HepG2 (cell line): ENCODE measurements around the gene HERPUD2. TPM values are rescaled to one million over a fixed set of nuclear protein-coding genes. Genes with fewer than 3 reads are reported as not detected.

Source experiments
- ADNP ChIP-seq: sonication (generic); formaldehyde crosslinking; IDR thresholded peaks from 2 replicates; pipeline ENCODE4 v1.4.0; 2020; ENCODE audit warnings: missing genetic modification reagents
- ARNT ChIP-seq: fragments of 450-650 bp; IDR thresholded peaks from 2 replicates; pipeline ENCODE4 v1.6.1; 2017
- CCDC6 ChIP-seq: sonication (generic); formaldehyde crosslinking; IDR thresholded peaks from 2 replicates; pipeline ENCODE4 v1.8.1; 2022; ENCODE audit warnings: mild to moderate bottlenecking, missing genetic modification reagents, moderate library complexity
- GPN1 ChIP-seq: sonication (generic); formaldehyde crosslinking; IDR thresholded peaks from 2 replicates; pipeline ENCODE4 v1.5.1; 2020; ENCODE audit warnings: missing genetic modification reagents, borderline replicate concordance
- HOXD1 ChIP-seq: sonication (generic); formaldehyde crosslinking; IDR thresholded peaks from 2 replicates; pipeline ENCODE4 v1.5.0; 2020; ENCODE audit warnings: missing genetic modification reagents
- KLF6 ChIP-seq: IDR thresholded peaks from 2 replicates; pipeline ENCODE4 v1.8.0; 2016; ENCODE audit warnings: missing biosample characterization, missing genetic modification reagents
- RARG ChIP-seq: sonication (generic); formaldehyde crosslinking; IDR thresholded peaks from 2 replicates; pipeline ENCODE4 v1.4.0; 2020; ENCODE audit warnings: low read depth, mild to moderate bottlenecking, missing genetic modification reagents
- STAG1 ChIP-seq: sonication (generic); formaldehyde crosslinking; IDR thresholded peaks from 2 replicates; pipeline ENCODE4 v1.4.0; 2020; ENCODE audit warnings: missing genetic modification reagents
- STAT5B ChIP-seq: sonication (generic); formaldehyde crosslinking; IDR thresholded peaks from 2 replicates; pipeline ENCODE4 v1.4.0; 2020; ENCODE audit warnings: missing genetic modification reagents
- TBX2 ChIP-seq: sonication (generic); formaldehyde crosslinking; IDR thresholded peaks from 2 replicates; pipeline ENCODE4 v1.5.0; 2020; ENCODE audit warnings: missing genetic modification reagents, mild to moderate bottlenecking, borderline replicate concordance
- ZC3H4 ChIP-seq: sonication (generic); formaldehyde crosslinking; IDR thresholded peaks from 2 replicates; pipeline ENCODE4 v1.4.0; 2020; ENCODE audit warnings: missing genetic modification reagents, borderline replicate concordance
- ZNF12 ChIP-seq: sonication (generic); formaldehyde crosslinking; IDR thresholded peaks from 2 replicates; pipeline ENCODE4 v1.5.0; 2020; ENCODE audit warnings: missing genetic modification reagents
- ZNF556 ChIP-seq: sonication (generic); formaldehyde crosslinking; IDR thresholded peaks from 2 replicates; pipeline ENCODE4 v1.4.0; 2020; ENCODE audit warnings: mild to moderate bottlenecking, missing genetic modification reagents, borderline replicate concordance
- ZSCAN9 ChIP-seq: IDR thresholded peaks from 2 replicates; pipeline ENCODE4 v1.6.1; 2016; ENCODE audit warnings: borderline replicate concordance
- polyA plus RNA-seq, 8 experiments: library from polyadenylated mRNA; depleted of rRNA in 3 of 8; stranded (reverse) in 7 of 8; unstranded in 1 of 8; fragments of >200 nt; fragmentation: Illumina TruSeq in 4 of 8; extraction: Trizol in 4 of 8; gene quantifications; 2 replicates each; pipeline versions ENCODE4 v1.2.1 to v1.2.3, GENCODE V29; 2011 to 2016; ENCODE audit warnings: low read depth in 4 of 8, missing spikeins in 1 of 8, mixed read lengths in 1 of 8; ENCODE audit not compliant: insufficient read depth in 1 of 8
- total RNA-seq, 5 experiments: library from RNA; depleted of rRNA; stranded (reverse); fragments of >200 nt; fragmentation: Illumina TruSeq; extraction: Trizol; gene quantifications; 2 replicates each; pipeline ENCODE4 v1.2.3, GENCODE V29; 2016; ENCODE audit warnings: low read depth in 1 of 5
- TF ChIP-seq, protein P1 (sequence below): sonication (generic); formaldehyde crosslinking; IDR thresholded peaks from 2 replicates; pipeline ENCODE4 v1.9.0; 2021; ENCODE audit warnings: mild to moderate bottlenecking, missing genetic modification reagents
- TF ChIP-seq, protein P2 (sequence below): sonication (generic); formaldehyde crosslinking; IDR thresholded peaks from 2 replicates; pipeline ENCODE4 v1.4.0; 2020; ENCODE audit warnings: mild to moderate bottlenecking, missing genetic modification reagents
- TF ChIP-seq, protein P3 (sequence below): IDR thresholded peaks from 2 replicates; pipeline ENCODE4 v1.6.1; 2018; ENCODE audit warnings: missing genetic modification reagents
- TF ChIP-seq, protein P4 (sequence below): sonication (generic); formaldehyde crosslinking; IDR thresholded peaks from 2 replicates; pipeline ENCODE4 v1.5.0; 2020; ENCODE audit warnings: missing genetic modification reagents, mild to moderate bottlenecking, borderline replicate concordance

HERPUD2 gene
- total and polyA plus RNA-seq, 2 of the 13 experiments (the other 11 are each of a cell fraction or from before 2014, with no cell fraction given) = 10.7 to 38.6 TPM

DNA sequence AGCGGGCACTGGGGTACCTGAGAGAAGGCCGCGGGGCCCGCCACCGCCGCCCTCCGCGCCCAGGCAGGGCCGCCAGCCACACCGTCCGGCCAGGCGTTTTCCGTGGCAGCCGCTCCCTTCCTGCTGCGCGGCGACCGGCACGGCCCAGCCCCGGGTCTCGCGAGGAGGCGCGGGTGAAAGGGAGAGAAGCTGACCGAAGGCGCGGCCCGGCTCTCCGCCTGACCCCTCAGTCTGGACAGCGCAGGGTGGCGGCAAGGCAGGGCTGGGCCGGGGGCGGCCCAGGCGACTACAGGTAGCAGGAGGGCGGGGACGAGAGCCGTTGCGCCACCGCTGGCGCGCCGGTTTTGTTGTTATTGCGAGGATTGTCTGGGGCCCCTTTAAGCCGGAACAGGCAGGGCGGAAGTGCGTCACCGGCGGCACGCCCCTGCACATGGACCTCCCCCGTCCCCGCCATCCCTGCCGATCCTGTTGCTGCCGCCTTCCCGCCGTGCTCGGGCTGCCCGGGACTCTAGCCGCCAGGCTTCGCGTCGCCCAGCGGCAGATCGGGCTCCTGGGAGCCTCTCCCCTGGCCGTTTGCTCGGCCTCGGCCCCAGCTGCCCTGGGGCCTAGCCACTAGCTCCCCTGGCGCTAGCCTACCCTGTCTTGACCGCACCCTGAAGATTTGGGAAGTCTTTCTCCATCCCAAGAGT, at the start of gene HERPUD2 (continued):
- TF ChIP-seq, protein P1, sequence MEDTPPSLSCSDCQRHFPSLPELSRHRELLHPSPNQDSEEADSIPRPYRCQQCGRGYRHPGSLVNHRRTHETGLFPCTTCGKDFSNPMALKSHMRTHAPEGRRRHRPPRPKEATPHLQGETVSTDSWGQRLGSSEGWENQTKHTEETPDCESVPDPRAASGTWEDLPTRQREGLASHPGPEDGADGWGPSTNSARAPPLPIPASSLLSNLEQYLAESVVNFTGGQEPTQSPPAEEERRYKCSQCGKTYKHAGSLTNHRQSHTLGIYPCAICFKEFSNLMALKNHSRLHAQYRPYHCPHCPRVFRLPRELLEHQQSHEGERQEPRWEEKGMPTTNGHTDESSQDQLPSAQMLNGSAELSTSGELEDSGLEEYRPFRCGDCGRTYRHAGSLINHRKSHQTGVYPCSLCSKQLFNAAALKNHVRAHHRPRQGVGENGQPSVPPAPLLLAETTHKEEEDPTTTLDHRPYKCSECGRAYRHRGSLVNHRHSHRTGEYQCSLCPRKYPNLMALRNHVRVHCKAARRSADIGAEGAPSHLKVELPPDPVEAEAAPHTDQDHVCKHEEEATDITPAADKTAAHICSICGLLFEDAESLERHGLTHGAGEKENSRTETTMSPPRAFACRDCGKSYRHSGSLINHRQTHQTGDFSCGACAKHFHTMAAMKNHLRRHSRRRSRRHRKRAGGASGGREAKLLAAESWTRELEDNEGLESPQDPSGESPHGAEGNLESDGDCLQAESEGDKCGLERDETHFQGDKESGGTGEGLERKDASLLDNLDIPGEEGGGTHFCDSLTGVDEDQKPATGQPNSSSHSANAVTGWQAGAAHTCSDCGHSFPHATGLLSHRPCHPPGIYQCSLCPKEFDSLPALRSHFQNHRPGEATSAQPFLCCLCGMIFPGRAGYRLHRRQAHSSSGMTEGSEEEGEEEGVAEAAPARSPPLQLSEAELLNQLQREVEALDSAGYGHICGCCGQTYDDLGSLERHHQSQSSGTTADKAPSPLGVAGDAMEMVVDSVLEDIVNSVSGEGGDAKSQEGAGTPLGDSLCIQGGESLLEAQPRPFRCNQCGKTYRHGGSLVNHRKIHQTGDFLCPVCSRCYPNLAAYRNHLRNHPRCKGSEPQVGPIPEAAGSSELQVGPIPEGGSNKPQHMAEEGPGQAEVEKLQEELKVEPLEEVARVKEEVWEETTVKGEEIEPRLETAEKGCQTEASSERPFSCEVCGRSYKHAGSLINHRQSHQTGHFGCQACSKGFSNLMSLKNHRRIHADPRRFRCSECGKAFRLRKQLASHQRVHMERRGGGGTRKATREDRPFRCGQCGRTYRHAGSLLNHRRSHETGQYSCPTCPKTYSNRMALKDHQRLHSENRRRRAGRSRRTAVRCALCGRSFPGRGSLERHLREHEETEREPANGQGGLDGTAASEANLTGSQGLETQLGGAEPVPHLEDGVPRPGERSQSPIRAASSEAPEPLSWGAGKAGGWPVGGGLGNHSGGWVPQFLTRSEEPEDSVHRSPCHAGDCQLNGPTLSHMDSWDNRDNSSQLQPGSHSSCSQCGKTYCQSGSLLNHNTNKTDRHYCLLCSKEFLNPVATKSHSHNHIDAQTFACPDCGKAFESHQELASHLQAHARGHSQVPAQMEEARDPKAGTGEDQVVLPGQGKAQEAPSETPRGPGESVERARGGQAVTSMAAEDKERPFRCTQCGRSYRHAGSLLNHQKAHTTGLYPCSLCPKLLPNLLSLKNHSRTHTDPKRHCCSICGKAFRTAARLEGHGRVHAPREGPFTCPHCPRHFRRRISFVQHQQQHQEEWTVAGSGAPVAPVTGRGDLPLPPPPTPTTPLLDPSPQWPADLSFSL (CRISPR knock-in tag) = 0 out of 2 replicates have a peak, but pooled peaks have one; percentile 18
- TF ChIP-seq TBX2 (CRISPR knock-in tag) (peak; percentile 91), ZNF12 (no peak; the same call in 1 of the 2 replicates), ZNF556 (CRISPR knock-in tag) (peak; percentile 37), ZC3H4 (CRISPR knock-in tag) (no peak), GPN1 (CRISPR knock-in tag) (no peak), CCDC6 (CRISPR knock-in tag) (peak; percentile 68; the same call in 1 of the 2 replicates), ZSCAN9 (no peak; the same call in 1 of the 2 replicates), STAT5B (CRISPR knock-in tag) (0 out of 2 replicates have a peak, but pooled peaks have one; percentile 17), ADNP (CRISPR knock-in tag) (no peak), STAG1 (CRISPR knock-in tag) (no peak), ARNT (no peak), KLF6 (CRISPR knock-in tag) (peak; percentile 25; the same call in 1 of the 2 replicates), HOXD1 (CRISPR knock-in tag) (no peak; the same call in 1 of the 2 replicates), RARG (CRISPR knock-in tag) (peak; percentile 78; the same call in 1 of the 2 replicates)
- TF ChIP-seq, protein P2, sequence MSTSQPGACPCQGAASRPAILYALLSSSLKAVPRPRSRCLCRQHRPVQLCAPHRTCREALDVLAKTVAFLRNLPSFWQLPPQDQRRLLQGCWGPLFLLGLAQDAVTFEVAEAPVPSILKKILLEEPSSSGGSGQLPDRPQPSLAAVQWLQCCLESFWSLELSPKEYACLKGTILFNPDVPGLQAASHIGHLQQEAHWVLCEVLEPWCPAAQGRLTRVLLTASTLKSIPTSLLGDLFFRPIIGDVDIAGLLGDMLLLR = no peak
- TF ChIP-seq, protein P3, sequence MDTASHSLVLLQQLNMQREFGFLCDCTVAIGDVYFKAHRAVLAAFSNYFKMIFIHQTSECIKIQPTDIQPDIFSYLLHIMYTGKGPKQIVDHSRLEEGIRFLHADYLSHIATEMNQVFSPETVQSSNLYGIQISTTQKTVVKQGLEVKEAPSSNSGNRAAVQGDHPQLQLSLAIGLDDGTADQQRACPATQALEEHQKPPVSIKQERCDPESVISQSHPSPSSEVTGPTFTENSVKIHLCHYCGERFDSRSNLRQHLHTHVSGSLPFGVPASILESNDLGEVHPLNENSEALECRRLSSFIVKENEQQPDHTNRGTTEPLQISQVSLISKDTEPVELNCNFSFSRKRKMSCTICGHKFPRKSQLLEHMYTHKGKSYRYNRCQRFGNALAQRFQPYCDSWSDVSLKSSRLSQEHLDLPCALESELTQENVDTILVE (CRISPR knock-in tag) = peak; percentile 86; the same call in 1 of the 2 replicates
- TF ChIP-seq, protein P4, sequence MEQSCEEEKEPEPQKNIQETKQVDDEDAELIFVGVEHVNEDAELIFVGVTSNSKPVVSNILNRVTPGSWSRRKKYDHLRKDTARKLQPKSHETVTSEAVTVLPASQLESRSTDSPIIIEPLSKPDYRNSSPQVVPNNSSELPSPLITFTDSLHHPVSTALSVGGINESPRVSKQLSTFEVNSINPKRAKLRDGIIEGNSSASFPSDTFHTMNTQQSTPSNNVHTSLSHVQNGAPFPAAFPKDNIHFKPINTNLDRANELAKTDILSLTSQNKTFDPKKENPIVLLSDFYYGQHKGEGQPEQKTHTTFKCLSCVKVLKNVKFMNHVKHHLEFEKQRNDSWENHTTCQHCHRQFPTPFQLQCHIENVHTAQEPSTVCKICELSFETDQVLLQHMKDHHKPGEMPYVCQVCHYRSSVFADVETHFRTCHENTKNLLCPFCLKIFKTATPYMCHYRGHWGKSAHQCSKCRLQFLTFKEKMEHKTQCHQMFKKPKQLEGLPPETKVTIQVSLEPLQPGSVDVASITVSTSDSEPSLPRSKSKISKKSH (CRISPR knock-in tag) = 0 out of 2 replicates have a peak, but pooled peaks have one; percentile 15
